NK-92 treated with Interleukin-12 subunit alpha and Interleukin-12 subunit beta, amount 100 ng/mL, for 24 hours (cell line): ENCODE measurements around the gene DTD1.
"Not testable (repeated sequence)": the region's sequence is repeated elsewhere in the genome, so short reads cannot be mapped to it uniquely, and the experiment has no call there.

Experiments
- DNase-seq: peaks from one replicate; lab custom pipeline; 2025; lab: John Stamatoyannopoulos, UW

DTD1 gene

DNA sequence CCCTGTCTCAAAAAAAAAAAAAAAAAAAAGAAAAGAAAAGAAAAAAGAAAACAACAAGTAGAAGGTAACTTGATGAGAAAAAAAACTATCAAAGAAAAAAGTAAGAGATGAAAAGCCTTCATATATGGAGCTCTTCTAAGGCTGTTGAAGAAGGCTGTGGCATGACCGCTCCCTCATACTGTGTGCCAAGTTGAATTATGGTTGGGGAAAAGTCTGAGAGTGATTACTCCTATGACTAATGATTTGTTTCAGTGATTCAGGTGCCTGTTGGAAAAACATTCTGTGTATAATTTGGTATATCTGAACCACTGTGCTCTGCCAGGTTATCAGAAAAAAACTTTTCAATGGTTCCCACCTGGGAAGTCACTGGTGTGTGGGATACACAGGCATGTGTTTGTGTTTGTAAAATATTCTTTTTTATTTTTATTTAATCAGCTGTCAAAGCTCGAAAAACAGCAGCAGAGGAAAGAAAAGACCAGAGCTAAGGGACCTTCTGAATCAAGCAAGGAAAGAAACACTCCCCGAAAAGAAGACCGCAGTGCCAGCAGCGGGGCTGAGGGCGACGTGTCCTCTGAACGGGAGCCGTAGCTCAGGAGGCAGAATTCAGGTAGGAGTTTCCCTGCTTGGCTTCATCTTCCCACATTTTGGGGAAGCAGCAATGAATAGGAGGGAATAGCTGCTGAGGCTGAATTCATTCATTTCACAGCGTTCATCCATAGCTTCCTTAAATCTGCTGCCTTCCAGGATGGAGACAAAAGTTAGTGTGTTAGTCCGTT lies 156.0 kb downstream of the DTD1 start:
- no peak for DNase-seq

DNA sequence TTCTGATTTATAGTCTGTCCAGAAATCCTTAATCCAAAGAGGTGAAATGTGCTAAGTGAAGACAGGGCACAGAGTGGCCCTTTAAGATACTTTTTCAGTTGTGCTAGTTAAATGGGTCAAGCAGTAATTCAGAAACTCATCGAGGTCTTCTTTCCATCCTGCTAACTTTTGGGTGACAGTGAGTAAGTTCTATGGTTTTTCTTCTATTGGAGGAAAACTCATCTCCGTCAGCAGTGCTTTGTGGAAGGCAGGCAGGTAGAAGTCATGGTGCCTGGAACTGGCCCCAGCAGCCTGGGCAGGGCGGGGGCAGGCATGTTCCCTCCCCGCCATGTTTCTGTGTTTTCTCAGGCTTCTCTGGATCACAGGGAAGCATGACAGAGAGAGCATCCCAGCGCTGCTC lies 159.2 kb downstream of the DTD1 start:
- DNase-seq: no peak

DNA sequence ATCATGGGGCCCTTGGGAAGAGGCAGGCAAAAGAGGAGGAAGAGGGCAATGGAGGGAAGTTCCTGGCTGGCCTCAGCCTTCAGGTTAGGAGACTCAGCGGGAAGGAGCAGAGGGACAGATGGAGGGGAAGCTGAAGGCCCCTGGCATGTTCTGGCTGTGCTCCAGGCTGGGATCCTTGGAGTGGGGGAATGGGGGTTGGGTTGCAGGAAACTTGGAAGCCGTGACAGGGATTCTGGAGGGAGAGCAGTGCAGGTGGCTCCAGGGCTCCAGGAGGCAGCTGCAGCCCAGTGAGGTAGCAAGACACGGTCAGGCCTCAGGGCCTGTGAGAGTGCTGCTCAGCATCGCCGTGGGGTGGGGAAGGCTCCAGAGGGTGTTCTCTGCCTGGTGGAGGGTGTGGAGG lies 161.1 kb downstream of the DTD1 start:
- no peak for DNase-seq

DNA sequence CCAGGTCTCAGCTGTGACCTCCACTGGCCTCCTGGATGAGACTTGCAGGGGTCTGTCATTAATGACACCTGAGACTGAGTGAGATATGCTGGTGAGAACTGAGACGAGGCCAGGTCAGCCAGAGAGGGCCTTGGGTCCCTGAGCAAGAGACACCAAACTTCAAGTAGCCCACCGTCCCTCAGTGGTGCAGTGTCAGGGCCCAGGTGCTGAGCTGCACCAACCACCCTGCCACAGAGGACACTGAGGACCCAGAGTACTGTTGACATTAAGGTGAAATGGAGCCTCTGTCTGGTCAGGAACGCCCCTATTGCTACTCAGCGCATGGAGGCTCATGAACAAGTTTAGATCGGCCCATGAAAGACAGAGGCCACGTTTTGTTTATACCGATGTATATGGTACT lies 161.7 kb downstream of the DTD1 start:
- DNase-seq: no peak

DNA sequence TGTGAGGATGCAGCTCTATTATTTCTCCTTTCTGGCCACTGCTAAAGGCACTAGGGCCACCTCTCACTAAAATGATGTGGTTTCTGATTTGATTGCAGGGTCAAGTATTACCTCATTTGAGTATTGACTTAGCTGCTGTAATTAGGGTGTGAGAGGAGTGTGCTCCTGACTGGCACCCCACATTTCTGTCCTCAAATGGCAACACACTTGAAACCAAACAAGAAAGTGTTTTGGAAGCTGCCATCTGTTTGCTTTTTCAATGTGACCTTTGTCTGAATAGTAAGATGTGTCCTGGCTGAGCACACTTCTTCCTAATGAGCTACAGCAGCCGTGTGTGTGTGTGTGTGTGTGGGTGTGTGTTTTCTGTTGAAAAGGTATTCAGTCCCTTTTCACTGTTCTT lies 162.9 kb downstream of the DTD1 start:
- DNase-seq: no peak

DNA sequence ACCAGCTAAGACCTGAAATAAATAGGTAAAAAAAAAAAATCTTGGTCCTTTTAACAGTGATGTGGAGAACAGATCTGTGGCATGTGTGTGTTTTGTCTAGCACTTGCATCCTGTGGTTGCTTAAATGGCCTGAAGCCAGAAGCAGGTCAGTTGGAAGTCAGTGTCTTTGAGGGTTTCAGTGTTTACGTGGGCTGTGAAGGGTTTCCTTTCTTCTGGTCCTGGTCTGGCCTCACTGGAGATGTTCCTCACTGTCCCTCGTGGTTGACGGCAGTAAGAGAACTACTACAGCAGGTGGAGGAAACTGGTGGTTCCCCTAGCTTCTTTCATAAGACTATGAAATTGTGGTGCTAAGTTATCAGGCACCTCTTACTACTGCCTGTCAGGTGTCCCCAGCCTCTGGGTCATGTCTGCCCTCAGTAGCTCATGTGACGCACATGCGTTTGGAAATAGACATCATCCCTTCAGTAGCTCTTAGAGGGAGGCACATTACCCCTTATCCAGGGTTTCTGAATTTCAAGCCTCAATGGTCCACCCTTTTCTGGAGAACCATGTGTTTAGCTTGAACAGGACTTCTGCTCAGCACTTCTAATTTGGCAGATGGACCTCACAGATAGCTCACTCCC lies 166.3 kb downstream of the DTD1 start:
- no peak for DNase-seq

- no peak for DNase-seq
These were observed 166.8 kb downstream of the DTD1 start for GRCh38 chr20:18754653-18755045.

GRCh38 chr20:18760852-18761251 lies 173.0 kb downstream of the DTD1 start:
- DNase-seq: not testable (repeated sequence)

- no peak for DNase-seq
These were observed 179.8 kb downstream of the DTD1 start for GRCh38 chr20:18767676-18768075.

DNA sequence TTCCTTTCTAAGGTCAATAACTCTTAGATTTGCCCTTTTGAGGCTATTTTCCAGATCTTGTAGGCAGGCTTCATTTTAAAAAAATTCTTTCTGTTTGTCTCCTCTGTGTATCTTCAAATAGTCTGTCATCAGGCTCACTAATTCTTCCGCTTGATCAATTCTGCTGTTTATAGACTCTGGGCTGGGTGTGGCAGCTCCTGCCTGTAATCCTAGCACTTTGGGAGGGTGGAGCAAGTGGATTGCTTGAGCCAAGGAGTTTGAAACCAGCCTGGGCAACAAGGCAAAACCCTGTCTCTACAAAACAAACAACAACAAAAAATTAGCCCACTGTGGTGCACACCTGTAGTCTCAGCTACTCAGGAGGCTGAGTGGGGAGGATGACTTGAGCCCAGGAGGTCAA lies 185.7 kb downstream of the DTD1 start:
- DNase-seq: no peak

DNA sequence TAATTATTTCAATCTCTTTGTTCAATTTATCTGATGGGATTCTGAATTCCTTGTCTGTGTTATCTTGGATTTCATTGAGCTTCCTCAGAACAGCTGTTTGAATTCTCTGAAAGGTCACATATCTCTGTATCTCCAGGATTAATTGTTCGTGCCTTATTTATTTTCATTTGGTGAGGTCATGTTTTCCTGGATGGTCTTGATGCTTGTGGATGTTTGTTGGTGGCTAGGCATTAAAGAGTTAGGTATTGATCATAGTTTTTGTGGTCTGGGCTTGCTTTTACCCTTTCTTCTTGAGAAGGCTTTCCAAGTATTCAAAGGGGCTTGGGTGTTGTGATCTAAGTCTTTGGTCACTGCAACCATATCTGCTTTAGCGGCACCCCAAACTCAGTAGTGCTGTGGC lies 186.4 kb downstream of the DTD1 start:
- no peak for DNase-seq

GRCh38 chr20:18775633-18776032 lies 187.8 kb downstream of the DTD1 start:
- DNase-seq: no peak

- no peak for DNase-seq
These were observed 191.0 kb downstream of the DTD1 start for GRCh38 chr20:18778690-18779392.

GRCh38 chr20:18780385-18781130 lies 192.7 kb downstream of the DTD1 start:
- DNase-seq: no peak

GRCh38 chr20:18781509-18781908 lies 193.7 kb downstream of the DTD1 start:
- no peak for DNase-seq

DNA sequence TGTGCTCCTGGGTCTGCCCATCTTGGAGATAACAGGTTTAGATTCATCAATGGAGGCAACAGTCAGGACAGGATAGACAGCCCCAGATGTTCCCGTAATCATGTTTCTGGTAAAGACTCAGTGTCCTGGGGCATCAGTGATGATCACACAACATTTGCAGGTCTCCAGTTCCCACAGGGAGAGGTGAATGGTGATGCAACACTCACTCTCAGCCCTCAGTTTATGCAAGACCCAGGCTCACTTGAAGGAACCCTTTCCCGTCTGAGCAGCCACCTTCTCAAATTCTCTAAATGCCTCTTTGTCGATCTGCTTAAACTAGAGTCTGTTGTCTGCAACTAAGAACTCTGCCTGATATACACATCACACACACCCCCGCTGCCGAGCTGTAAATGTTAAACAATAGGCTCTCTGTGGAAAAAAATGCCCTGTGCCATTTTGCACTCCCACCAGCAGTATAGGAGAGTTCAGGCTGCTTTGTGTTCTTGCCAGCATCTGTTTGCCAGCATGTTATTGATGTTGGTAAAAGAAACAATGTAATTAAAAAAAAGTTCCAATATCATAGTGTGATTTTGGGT lies 195.6 kb downstream of the DTD1 start:
- no peak for DNase-seq

DNA sequence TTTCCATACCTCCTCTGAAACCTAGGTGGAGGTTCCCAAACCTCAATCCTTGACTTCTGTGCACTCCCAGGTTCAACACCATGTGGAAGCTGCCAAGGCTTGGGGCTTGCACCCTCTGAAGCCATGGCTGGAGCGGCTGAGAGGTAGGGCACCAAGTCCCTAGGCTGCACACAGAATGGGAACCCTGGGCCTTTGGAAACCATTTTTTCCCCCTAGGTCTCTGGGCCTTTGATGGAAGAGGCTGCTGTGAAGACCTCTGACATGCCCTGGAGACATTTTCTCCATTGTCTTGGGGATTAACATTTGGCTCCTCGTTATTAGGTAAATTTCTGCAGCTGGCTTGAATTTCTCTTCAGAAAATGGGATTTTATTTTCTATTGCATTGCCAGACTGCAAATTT lies 199.2 kb downstream of the DTD1 start:
- DNase-seq: not testable (repeated sequence)

DNA sequence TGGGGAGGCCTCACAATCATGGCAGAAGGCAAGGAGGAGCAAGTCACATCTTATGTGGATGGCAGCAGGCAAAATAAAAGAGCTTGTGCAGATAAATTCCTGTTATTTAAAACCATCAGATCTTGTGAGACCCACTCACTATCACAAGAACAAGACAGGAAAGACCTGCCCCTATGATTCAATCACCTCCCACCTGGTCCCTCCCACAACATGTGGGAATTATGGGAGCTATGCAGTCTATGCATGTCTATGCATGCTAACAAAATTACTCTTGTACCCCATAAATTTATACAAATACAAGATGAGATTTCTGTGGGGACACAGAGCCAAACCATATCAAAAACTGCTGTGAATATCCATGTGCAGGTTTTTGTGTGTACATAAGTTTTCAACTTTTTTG lies 200.2 kb downstream of the DTD1 start:
- no peak for DNase-seq

DNA sequence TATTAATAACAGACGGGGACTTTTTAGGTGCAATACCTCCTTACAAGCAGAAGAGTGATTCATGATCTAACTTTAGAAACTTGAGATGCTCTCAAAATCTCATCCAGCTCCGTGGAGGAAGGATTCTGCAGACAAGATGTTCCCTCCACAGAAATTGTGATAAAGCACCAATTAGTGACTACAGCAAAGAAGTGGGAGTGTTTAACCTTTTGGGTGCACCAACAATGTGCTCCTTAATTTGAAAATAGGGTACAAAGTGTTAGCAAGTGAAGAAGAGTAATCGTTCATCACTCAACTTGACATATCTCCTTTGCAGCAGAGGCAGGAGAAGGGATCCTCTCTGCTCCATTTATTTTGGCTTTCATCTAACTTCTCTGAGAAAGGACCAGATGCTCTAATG lies 202.9 kb downstream of the DTD1 start:
- no peak for DNase-seq

- peak; percentile 76 for DNase-seq
These were observed 206.0 kb downstream of the DTD1 start for GRCh38 chr20:18793625-18794427.

DNA sequence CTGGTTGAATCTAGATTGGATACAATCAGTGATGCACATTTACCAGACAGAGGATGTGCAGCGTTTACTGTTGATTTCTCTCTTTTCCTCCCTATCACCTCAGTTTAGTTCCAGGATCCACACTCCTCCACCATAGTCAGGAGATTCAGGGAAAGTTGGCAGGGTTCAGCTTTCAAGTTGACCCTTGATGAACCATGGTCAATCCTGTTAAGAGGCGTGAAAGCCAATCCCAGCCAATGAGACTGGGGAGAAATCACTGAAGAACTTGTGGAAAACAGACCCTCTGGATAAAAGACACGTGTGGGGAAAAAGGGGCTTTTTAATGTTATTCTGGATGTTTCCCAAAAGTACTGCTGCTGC lies 206.6 kb downstream of the DTD1 start:
- DNase-seq: no peak
